Thoracic aorta endothelial cell (primary cell): ENCODE data around the gene ITGAL. TPM values are rescaled to one million over a fixed set of nuclear protein-coding genes. Genes with fewer than 3 reads are reported as not detected.

Experiments used
- small RNA-seq: library from RNA; depleted of rRNA; stranded (forward); fragments of <200 nt; gene quantifications from one replicate; pipeline ENCODE3, GENCODE V24; 2012
- total RNA-seq: library from RNA; depleted of rRNA; stranded (reverse); fragments of >200 nt; gene quantifications from 2 replicates; pipeline ENCODE4 v1.2.3, GENCODE V29; 2012

The ITGAL gene
- total RNA-seq = not detected in 2 replicates

DNA sequence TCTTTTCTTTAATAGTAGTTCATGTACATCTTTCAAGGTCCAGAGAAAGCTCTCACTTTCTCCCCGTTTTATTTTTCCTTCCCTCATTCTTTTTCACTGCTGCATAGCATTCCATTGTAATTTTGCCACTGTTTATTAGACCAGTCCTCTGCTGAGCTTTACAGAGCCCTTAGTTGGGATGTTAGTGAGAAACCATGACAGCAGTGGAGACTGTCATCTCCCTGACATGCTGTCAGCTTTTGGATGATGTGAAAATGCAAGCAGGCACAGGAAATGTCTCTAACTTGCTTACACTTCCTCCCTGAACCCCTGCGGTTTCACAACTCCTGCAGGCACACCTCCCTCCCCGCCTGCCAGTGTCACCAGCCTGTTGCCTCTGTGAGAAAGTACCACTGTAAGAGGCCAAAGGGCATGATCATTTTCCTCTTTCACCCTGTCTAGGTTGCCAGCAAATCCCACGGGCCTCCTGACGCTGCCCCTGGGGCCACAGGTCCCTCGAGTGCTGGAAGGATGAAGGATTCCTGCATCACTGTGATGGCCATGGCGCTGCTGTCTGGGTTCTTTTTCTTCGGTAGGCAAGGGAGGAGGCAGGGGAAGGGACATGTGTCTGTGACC, at the start of gene ITGAL:
ITGAL (plus strand) TSS at position 415 of the 615 bp plus-strand sequence; CDS start at position 511, 96 bp downstream.

DNA sequence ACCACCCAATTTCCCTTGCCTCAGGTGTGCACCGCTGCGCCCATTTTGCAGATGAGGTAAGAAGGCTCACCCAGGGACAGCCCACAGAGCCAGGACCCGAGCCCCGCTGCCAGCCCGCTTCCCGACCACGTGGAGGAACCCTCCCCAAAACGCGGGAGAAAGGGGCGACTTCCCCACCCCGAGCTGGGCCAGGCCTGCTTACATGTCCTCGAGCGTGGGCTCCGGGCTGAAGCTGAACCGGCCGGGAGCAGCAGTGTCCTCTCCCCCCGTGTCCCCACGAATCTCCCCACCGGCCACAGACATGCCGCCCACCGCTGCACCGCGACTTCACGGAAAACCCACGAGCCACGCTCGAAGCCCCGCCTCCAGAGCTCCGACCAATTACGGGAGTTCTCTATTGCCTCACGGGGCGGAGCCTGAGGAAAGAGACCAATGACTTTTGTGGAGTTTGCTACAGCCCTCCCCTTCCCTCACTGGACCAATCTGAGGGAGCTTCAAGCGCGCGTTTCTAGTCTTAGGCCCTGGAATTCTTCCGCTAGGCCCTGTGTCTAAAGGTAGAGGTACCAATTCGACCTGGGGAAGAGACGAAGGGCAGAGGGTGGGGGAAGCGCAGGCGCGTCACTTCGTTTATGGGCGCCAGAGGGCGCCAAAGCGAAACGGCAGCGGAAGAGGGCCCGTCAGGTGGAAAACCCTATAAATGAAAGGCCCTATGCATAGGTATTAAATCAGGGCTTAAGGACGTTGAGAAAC, 42.7 kb upstream of the ITGAL start, which contains the start of gene DCTPP1:
DCTPP1 (minus strand) TSS at position 353 of the 750 bp plus-strand sequence; CDS start at position 303, 50 bp downstream.

DNA sequence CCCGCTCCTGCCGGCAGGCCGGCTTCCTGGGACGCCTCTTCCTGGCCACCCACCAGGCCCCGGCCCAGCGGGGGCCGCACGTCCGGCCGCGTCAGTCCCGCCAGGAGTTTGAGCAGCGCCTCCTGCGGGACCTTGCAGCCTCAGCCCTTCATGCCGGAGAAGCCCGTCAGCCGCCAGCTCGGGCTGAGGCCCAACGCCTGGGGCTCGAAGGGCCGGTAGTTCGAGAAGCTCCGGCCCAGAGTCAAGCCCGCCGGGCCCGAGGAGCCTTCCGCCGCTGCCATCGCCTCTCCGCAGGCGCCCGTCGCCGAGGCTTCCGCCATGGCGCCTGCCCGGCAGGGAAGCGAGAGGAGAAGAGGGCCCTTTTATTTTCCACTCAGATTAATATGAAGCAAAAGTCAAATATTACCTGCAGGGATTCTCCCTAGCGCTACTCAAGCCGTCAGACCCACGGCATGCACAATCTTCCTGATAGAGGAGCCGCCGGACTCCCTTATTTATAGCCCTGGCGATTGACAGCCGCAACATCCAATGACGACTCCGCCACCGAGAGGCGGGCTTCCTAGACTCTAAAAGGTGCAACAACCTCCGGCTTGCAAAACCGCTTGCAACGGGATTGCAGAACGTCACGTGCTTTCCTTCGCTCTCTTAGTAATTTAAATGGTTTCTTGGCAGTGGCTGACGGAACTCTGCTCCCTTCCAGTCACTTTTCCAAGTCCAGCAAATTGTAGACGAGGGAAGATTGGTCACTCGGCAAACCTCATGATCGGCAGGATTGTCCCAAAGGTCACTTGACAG, 26.9 kb upstream of the ITGAL start, which contains the start of gene SEPHS2:
SEPHS2 (minus strand) TSS at position 467 of the 795 bp plus-strand sequence; CDS start at position 320, 147 bp downstream.

DNA sequence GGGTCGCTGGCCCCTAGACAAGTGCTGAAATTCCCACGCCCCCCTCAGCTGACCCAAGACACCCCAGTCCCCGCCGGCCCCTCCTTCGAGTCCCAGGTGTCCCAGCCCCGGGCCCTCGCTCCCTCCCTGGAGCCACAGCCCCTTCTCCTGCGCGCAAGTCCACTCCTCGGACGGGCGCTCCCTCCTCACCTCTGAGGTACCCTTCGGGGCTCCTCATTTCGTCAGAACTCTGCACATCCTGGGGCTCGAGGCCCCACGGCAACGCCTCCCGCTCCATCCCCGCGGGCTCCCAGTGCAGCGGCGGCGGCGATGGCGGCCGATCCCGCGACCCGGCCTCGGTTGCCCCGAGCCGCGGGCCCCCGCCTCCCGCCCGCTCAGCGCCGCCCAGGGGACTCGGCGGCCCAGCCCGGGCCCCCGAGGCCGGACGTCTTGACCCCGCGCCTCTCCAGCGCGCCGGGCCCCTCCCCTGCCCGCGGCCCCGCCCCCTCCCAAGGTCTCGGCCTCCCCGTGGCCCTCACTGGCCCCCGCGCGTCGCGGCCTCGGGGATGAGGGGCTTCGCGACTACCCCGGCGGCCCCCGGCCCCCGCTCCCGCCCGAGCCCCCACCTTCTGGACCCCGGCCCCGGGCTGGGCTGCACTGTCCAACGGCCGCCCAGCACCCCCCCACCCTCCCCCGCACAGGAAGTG, 53.7 kb downstream of the ITGAL start, which contains the start of gene ZNF768:
ZNF768 (minus strand) TSS at position 430 of the 686 bp plus-strand sequence; CDS start at position 277, 153 bp downstream.

DNA sequence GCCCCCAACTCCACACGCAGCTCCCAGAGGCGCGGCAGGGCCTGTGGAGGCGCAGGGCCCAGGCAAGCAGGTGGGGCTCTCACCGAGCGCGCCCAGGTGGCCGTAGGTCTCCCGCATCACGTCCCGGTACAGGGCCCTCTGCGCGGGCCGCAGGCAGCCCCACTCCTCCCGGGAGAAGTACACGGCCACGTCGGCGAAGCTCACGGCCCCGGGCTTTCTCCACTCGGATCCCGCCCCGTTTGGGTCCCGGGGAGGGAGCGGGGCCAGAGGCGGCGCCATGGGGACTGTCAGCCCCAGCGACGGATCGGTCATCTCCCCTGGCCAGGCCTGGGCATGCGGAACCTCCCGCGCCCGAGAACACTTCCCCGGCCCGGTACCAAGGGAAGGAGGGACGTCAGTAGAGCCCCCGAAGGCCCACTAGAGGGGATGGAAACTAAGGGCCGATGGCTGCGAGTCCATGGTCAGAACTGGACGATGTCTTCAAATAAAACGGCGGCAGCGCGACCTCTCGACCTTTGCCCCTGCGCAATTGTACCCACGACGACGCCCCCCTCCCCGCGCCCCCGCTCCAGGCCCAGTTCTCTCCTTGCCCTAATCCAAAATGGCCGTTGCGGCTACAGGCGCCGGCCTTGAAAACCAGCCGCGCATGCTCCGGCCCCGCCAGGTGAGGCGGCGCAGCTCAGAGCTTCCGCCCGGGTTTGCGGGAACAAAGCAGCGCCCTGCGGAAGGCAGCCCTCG, 62.0 kb downstream of the ITGAL start, which contains the start of gene ZNF747:
ZNF747 (minus strand) TSS at position 491 of the 738 bp plus-strand sequence; CDS start at position 312, 179 bp downstream.

DNA sequence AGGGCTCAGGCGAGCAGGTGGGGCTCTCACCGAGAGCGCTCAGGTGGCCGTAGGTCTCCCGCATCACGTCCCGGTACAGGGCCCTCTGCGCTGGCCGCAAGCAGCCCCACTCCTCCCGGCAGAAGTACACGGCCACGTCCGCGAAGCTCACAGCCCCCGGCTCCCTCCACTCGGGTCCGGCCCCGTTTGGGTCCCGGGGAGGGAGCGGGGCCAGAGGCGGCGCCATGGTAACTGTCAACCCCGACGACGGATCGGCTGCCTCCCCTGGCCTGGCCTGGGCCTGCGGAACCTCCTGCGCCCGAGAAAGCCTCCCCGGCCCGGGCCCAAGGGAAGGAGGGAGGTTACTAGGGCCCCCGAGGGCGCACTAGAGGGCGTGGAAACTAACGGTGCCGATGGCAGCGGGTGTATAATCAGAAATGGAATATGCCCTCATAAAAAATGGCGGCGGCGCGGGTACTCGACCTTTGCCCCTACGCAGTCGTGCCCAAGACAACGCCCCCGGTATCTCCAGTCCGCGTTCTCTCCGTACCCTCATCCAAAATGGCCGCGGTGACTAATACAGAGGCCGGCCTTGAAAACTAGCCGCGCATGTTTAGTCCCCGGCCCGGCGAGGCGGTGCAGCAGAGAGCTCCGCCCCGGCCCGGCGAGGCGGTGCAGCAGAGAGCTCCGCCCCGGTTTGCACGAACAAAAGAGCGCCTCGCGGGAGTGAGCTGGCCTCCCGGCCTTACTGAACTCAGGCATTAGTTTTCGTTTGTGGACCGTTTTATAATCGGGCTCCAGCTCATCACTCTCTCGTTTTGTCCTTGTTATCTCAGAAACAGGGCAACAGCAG, 85.6 kb downstream of the ITGAL start, which contains the start of gene ZNF764:
ZNF764 (minus strand) TSS at position 418 of the 832 bp plus-strand sequence; CDS start at position 226, 192 bp downstream.

DNA sequence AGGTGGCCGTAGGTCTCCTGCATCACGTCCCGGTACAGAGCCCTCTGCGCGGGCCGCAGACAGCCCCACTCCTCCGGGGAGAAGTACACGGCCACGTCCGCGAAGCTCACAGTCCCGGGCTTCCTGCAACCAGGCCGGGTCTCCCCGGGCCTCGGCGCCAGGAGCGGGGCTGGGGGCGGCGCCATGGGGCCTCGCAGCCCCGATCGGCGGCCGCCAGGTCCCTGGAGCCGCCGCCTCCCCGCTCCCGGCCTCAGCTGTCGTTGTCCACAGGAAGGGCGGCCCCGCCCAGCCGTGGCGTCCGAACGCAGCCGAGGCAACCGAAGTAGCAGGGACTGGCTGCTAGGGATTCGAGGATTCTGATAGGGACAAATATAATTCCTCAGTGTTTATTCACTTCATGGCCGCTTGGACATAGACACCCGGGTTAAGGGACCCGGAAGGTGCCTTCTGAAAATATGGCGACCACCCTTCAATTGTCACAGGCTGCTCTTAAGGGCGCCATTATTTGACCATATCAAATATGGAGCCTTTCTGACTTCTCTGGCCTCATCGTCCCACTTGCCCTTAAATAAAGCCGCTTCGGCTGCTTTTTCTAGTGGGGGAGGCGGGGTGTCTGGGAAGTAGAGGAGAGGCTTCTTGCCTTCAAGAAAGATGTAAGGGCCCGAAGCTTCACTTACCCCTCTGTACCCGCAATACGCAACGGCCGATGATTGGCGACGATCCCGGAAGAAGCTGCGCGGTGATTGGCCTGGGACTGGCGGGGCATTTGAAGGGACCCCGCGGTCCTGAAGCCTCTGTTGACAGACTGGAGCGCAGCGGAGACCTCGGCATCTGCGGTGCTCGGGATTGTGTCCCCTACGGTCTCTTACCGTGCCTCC, 99.1 kb downstream of the ITGAL start, which contains the start of gene ZNF688:
ZNF688 (minus strand) TSS at position 270 of the 878 bp plus-strand sequence; CDS start at position 185, 85 bp downstream.

Small RNAs within 50 kb of the gene (small RNA-seq; reads per million reads assigned to genes)
- not detected for gene MIR4518
- not detected for gene RF00019
- not detected for gene RNU7-61P

Other genes with a start within 250 kb of the ITGAL start
- 3.2 and 4.0 TPM in 2 replicates for gene NPIPB13, start 224.3 kb upstream of the ITGAL start, total RNA-seq
- gene CD2BP2, start 117.4 kb upstream of the ITGAL start, total RNA-seq = 29.5 and 30.5 TPM in 2 replicates
- 36.4 and 49.8 TPM in 2 replicates for gene TBC1D10B, start 102.2 kb upstream of the ITGAL start, total RNA-seq
- not detected in 2 replicates for gene MYL11, start 97.9 kb upstream of the ITGAL start, total RNA-seq
- under 0.01 and 0.50 TPM in 2 replicates for gene SEPTIN1, start 90.2 kb upstream of the ITGAL start, total RNA-seq
- 10.5 and 10.9 TPM in 2 replicates for gene ZNF48, start 77.3 kb upstream of the ITGAL start, total RNA-seq
- 7.4 and 7.6 TPM in 2 replicates for gene ZNF771, start 65.1 kb upstream of the ITGAL start, total RNA-seq
- 46.0 and 51.1 TPM in 2 replicates for gene DCTPP1, start 42.7 kb upstream of the ITGAL start, total RNA-seq
- gene SEPHS2, start 26.9 kb upstream of the ITGAL start, total RNA-seq = 14.5 and 15.7 TPM in 2 replicates
- 17.6 and 20.8 TPM in 2 replicates for gene ZNF768, start 53.8 kb downstream of the ITGAL start, total RNA-seq
- 5.7 and 9.0 TPM in 2 replicates for gene ZNF747, start 62.1 kb downstream of the ITGAL start, total RNA-seq
- 7.3 and 7.4 TPM in 2 replicates for gene ZNF764, start 85.6 kb downstream of the ITGAL start, total RNA-seq
- 4.5 and 5.9 TPM in 2 replicates for gene ZNF688, start 99.0 kb downstream of the ITGAL start, total RNA-seq
- gene ZNF785, start 113.0 kb downstream of the ITGAL start, total RNA-seq = 7.4 and 9.5 TPM in 2 replicates
- gene ZNF689, start 137.6 kb downstream of the ITGAL start, total RNA-seq = 4.7 and 5.9 TPM in 2 replicates
- gene PRR14, start 178.2 kb downstream of the ITGAL start, total RNA-seq = 12.4 and 13.7 TPM in 2 replicates
- 23.7 and 30.1 TPM in 2 replicates for gene FBRS, start 185.7 kb downstream of the ITGAL start, total RNA-seq
- gene SRCAP, start 226.4 kb downstream of the ITGAL start, total RNA-seq = 32.3 and 36.0 TPM in 2 replicates